B cell (primary cell): ENCODE measurements around the gene ASTN1.

ENCODE experiments used
- CTCF ChIP-seq: fragments of 200-600 bp; IDR thresholded peaks from one replicate; pipeline ENCODE4 v1.8.0; 2022; ENCODE audit warnings: antibody characterized with exemption, mild to moderate bottlenecking
- EZH2 ChIP-seq: IDR thresholded peaks from 2 replicates; pipeline ENCODE4 v1.6.1; 2012; ENCODE audit warnings: borderline replicate concordance, low read depth, mild to moderate bottlenecking, moderate library complexity, low read length; ENCODE audit not compliant: insufficient read depth, poor library complexity, severe bottlenecking

- no peak for TF ChIP-seq CTCF
- no peak for TF ChIP-seq EZH2
These were observed 306.9 kb downstream of the ASTN1 start for GRCh38 chr1:176857632-176858031.
